Measurements from ENCODE around the gene ANLN. TPM values are rescaled to one million over a fixed set of nuclear protein-coding genes. Genes with fewer than 3 reads are reported as not detected.

The ANLN gene
- total RNA-seq, 1 experiment from 2014 or later: 238 TPM

GRCh38 chr7:36469236-36469635 is 79.6 kb downstream of the ANLN start:
- CTCF ChIA-PET: no interaction called here
- intact Hi-C loops (cut with micrococcal nuclease; ENCODE audit: unreplicated experiment): no loop called here
- in situ Hi-C loops (cut with HindIII; ENCODE audit: low pct_unique_long_range_greater_than_20kb, low sequenced_read_pairs): no loop called here

GRCh38 chr7:36472141-36472729 is 82.6 kb downstream of the ANLN start:
- intact Hi-C loops (cut with micrococcal nuclease; ENCODE audit: unreplicated experiment): loop anchor here (5.0 kb wide), 1 partner anchor 710 kb away; no protein-coding TSS in a partner anchor
- no TSS peak for BruUV-seq (replicated peaks)
- Histone ChIP-seq H3K9me3 (ENCODE audit: control insufficient read depth, insufficient read depth, low read depth, low read length) (no peaks in the 10 kb centered on the region), H3K4me1 (ENCODE audit: control insufficient read depth, insufficient read depth, low read length) (no peaks in the 10 kb centered on the region), H3K36me3 (ENCODE audit: control insufficient read depth, insufficient read depth, low read length) (no peaks in the 10 kb centered on the region), H3K4me3 (ENCODE audit: low read depth in 2 of 2, low read length in 2 of 2) (no peak overlapping the region), H3K27ac (ENCODE audit: low read length) (no peak overlapping the region), H3K27me3 (ENCODE audit: control insufficient read depth, insufficient read depth, low read length) (no peaks in the 10 kb centered on the region)
- no peak for TF ChIP-seq REST (IDR thresholded peaks at IDR 0.05; ENCODE audit: insufficient read depth in 1 of 2, low read depth in 2 of 2, low read length in 1 of 2)
- POLR2A ChIA-PET: interaction anchor here (0.5 kb wide), 1 partner anchor 154 kb away, joined by 3 read pairs; no protein-coding TSS in a partner anchor
- ATAC-seq: no peak; the same call in 1 of the 2 replicates
- DNase-seq (ENCODE audit: low read depth, low spot score): no peak
- CTCF ChIA-PET: interaction anchor here (0.7 to 1.3 kb wide), 3 partner anchors 207 to 710 kb away, joined by 3 to 6 read pairs (median 3); no protein-coding TSS in a partner anchor
- in situ Hi-C loops (cut with HindIII; ENCODE audit: low pct_unique_long_range_greater_than_20kb, low sequenced_read_pairs): no loop called here

More at GRCh38 chr7:36469236-36469635, 79.6 kb downstream of the ANLN start:
- Histone ChIP-seq H3K4me3 (ENCODE audit: low read depth in 2 of 2, low read length in 2 of 2) (no peak overlapping the region), H3K27me3 (ENCODE audit: control insufficient read depth, insufficient read depth, low read length) (no peaks in the 10 kb centered on the region), H3K4me1 (ENCODE audit: control insufficient read depth, insufficient read depth, low read length) (no peaks in the 10 kb centered on the region), H3K9me3 (ENCODE audit: control insufficient read depth, insufficient read depth, low read depth, low read length) (no peaks in the 10 kb centered on the region), H3K27ac (ENCODE audit: low read length) (no peak overlapping the region), H3K36me3 (ENCODE audit: control insufficient read depth, insufficient read depth, low read length) (no peaks in the 10 kb centered on the region)
- ATAC-seq (no peak), DNase-seq (ENCODE audit: low read depth, low spot score) (no peak)
- no peak for TF ChIP-seq REST (IDR thresholded peaks at IDR 0.05; ENCODE audit: insufficient read depth in 1 of 2, low read depth in 2 of 2, low read length in 1 of 2)
- TF ChIP-seq SIN3A (IDR thresholded peaks at IDR 0.05; ENCODE audit: borderline replicate concordance, insufficient read depth, low read depth, low read length): no peak
- TF ChIP-seq TCF7L2 (IDR thresholded peaks at IDR 0.05; ENCODE audit: low read depth, low read length): no peak
- TF ChIP-seq POLR2AphosphoS5 (IDR thresholded peaks at IDR 0.05; ENCODE audit: low read depth, low read length): no peak
- TF ChIP-seq CTCF (IDR thresholded peaks at IDR 0.05): no peak
- POLR2A ChIA-PET: no interaction called here
- BruUV-seq (replicated peaks): no TSS peak

Data from Panc1 (cell line).